OCI-LY7 (cell line): ENCODE results near the gene CNDP2. TPM values are rescaled to one million over a fixed set of nuclear protein-coding genes. Genes with fewer than 3 reads are reported as not detected.

ENCODE experiments used
- BruUV-seq: library from RNA; stranded (reverse); fragments of 400-500 nt; replicated peaks from 2 replicates; lab custom pipeline; 2021; lab: Mats Ljungman, UMichigan
- CTCF ChIA-PET: fragments of 300-600 bp; sonication (Branson Sonifier 250); formaldehyde crosslinking; loops from one replicate; lab custom pipeline; 2022; ENCODE audit warnings: antibody characterized with exemption; ENCODE audit not compliant: unreplicated experiment; lab: Charles Lee
- POLR2A ChIA-PET: fragments of 300-600 bp; sonication (Branson Sonifier 250); formaldehyde crosslinking; loops from one replicate; lab custom pipeline; 2022; ENCODE audit warnings: antibody characterized with exemption; lab: Charles Lee
- DNase-seq: peaks from one replicate; pipeline ENCODE4 v3.0.0-alpha.2; 2015; ENCODE audit warnings: low spot score
- H2AFZ ChIP-seq: fragments of 200-600 bp; sonication (generic), shearing (Covaris generic); 2 replicates; pipeline ENCODE4 v1.6.1; 2014; ENCODE audit warnings: mild to moderate bottlenecking, antibody characterized with exemption, low read length, moderate library complexity
- H3K27ac ChIP-seq: fragments of 200-600 bp; sonication (generic); 2 replicates; pipeline ENCODE4 v1.5.1; 2014; ENCODE audit warnings: mixed run types, low read depth, mild to moderate bottlenecking, moderate library complexity, low read length, inconsistent platforms; ENCODE audit not compliant: poor library complexity, severe bottlenecking
- H3K36me3 ChIP-seq: fragments of 200-600 bp; sonication (generic); 2 replicates; pipeline ENCODE4 v1.6.1; 2014; ENCODE audit warnings: mild to moderate bottlenecking, antibody characterized with exemption, low read length, moderate library complexity, mixed read lengths; ENCODE audit not compliant: insufficient read depth
- H3K4me1 ChIP-seq: fragments of 200-600 bp; sonication (generic); 2 replicates; pipeline ENCODE4 v1.5.1; 2014; ENCODE audit warnings: mild to moderate bottlenecking, low read length; ENCODE audit not compliant: insufficient read depth, poor library complexity, severe bottlenecking
- H3K4me2 ChIP-seq: fragments of 200-600 bp; sonication (generic); 2 replicates; pipeline ENCODE4 v1.6.1; 2014; ENCODE audit warnings: mild to moderate bottlenecking, low read length
- H3K4me3 ChIP-seq: fragments of 200-600 bp; sonication (generic); 2 replicates; pipeline ENCODE4 v1.5.1; 2014; ENCODE audit warnings: mild to moderate bottlenecking, low read depth, low read length; ENCODE audit not compliant: poor library complexity, severe bottlenecking
- H3K79me2 ChIP-seq: fragments of 200-600 bp; sonication (generic); 2 replicates; pipeline ENCODE4 v1.6.1; 2016; ENCODE audit warnings: low read depth, mild to moderate bottlenecking, low read length, moderate library complexity, mixed read lengths; ENCODE audit not compliant: insufficient read depth
- H3K9me2 ChIP-seq: fragments of 200-600 bp; sonication (generic); 2 replicates; pipeline ENCODE4 v1.6.1; 2016; ENCODE audit warnings: mild to moderate bottlenecking, low read length, mixed read lengths; ENCODE audit not compliant: insufficient read depth
- H3K9me3 ChIP-seq: fragments of 200-600 bp; sonication (generic); 2 replicates; pipeline ENCODE4 v1.6.1; 2014; ENCODE audit warnings: mild to moderate bottlenecking, mixed run types, low read length, mixed read lengths
- H4K20me1 ChIP-seq: fragments of 200-600 bp; sonication (generic); 2 replicates; pipeline ENCODE4 v1.6.1; 2014; ENCODE audit warnings: mild to moderate bottlenecking, antibody characterized with exemption, low read length, moderate library complexity, mixed read lengths; ENCODE audit not compliant: insufficient read depth
- EZH2phosphoT487 ChIP-seq: fragments of 200-600 bp; sonication (generic); IDR thresholded peaks from 2 replicates; pipeline ENCODE4 v1.6.1; 2018; ENCODE audit warnings: low read depth, borderline replicate concordance, mild to moderate bottlenecking, mixed run types, antibody characterized with exemption, low read length, moderate library complexity, mixed read lengths
- intact Hi-C: fragments of 100-400 bp; cut with micrococcal nuclease; formaldehyde crosslinking; loops from one replicate; pipeline ENCODE4 v1.10.0; 2022; ENCODE audit not compliant: unreplicated experiment
- total RNA-seq, 2 experiments: library from RNA; depleted of rRNA in 1 of 2; stranded (reverse); fragments of >200 nt in 1 of 2; shearing (Covaris generic) in 1 of 2; gene quantifications; 2 replicates each; pipeline ENCODE4 v1.2.3, GENCODE V29; 2014 to 2022
- TF ChIP-seq, protein P1 (sequence below): fragments of 200-600 bp; sonication (generic); conservative IDR thresholded peaks from 2 replicates; pipeline ENCODE4 v1.5.1; 2014; ENCODE audit warnings: mild to moderate bottlenecking, antibody characterized with exemption, low read length, moderate library complexity, mixed read lengths

The CNDP2 gene
- total RNA-seq, 2 experiments from 2014 or later = 28.5 to 94.8 TPM

DNA sequence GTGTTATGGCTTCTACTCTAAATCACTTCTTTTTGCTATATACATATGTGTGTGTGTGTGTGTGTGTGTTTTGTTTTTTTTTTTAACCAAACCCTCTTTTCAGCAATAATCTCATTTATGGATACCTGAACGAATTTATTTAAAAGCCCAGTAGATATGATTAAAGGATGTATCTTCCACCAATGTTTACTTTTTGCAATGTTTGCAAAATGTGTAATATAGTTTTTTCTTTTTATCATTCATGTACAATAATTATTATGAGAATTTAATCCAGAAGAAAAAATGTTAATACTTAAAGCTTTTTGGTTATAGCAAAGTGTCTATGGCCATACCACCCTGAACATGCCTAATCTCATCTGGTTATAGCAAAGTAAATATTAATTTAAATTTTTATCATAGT is 1.6 kb upstream of the CNDP2 start:
- Histone ChIP-seq H3K9me3 (no peaks in the 10 kb centered on the region), H3K4me2 (no peak overlapping the region), H3K27ac (no peak overlapping the region), H3K79me2 (peaks cover 22% of the 10 kb centered on the region; the same call in 1 of the 2 replicates), H3K36me3 (no peaks in the 10 kb centered on the region), H3K9me2 (no peaks in the 10 kb centered on the region), H4K20me1 (no peaks in the 10 kb centered on the region), H3K4me3 (no peak overlapping the region), H2AFZ (no peak overlapping the region), H3K4me1 (peaks cover 23% of the 10 kb centered on the region)
- CTCF ChIA-PET = no interaction called here
- no peak for TF ChIP-seq EZH2phosphoT487
- TF ChIP-seq, protein P1, sequence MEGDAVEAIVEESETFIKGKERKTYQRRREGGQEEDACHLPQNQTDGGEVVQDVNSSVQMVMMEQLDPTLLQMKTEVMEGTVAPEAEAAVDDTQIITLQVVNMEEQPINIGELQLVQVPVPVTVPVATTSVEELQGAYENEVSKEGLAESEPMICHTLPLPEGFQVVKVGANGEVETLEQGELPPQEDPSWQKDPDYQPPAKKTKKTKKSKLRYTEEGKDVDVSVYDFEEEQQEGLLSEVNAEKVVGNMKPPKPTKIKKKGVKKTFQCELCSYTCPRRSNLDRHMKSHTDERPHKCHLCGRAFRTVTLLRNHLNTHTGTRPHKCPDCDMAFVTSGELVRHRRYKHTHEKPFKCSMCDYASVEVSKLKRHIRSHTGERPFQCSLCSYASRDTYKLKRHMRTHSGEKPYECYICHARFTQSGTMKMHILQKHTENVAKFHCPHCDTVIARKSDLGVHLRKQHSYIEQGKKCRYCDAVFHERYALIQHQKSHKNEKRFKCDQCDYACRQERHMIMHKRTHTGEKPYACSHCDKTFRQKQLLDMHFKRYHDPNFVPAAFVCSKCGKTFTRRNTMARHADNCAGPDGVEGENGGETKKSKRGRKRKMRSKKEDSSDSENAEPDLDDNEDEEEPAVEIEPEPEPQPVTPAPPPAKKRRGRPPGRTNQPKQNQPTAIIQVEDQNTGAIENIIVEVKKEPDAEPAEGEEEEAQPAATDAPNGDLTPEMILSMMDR = no peak
- BruUV-seq = no TSS peak
- intact Hi-C loops = loop anchor here (5.0 kb wide), 1 partner anchor 142 kb away; no protein-coding TSS in a partner anchor
- no peak for DNase-seq
- POLR2A ChIA-PET = no interaction called here

DNA sequence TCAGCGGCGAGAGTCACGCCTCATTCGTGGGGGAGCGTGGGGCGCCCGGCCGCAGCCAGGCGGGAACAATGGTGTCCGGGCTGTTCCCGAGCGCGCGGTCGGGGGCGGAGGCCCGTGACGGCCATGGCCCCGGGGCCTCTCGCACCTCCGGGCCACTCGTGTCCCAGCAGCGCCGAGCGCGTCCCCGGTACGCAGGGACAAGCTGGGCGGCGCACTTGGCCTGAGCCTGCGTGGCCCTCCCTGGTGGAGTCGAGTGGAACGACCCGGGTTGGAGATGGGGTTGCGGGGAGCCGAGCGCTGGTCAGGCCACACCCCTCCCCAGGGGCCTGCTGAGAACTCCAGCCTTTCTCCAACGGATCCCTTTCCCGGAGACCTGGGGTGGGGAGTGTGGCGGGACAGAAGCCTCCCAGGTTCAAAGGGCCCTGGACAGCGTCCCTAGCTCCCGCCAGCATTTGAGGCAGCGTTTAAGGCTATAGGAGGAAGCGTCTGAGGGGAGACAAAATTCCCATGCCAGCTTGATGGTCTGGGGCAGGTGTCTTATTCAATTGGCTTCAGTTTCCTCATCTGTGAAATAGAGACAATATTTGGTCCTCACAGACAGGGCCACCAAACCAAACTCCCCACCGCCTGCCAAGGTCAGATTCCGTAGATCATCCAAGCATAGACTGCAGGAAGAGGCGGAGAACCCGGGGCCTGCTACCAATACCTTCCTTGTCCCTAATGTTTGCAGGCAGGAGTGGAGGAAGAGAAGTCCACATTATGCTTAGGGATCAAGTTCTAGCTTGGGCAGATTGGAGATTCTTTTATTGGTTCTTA is 553 bp downstream of the CNDP2 start:
- H3K4me1 ChIP-seq = peaks cover 28% of the 10 kb centered on the region
- peak; percentile 17 for DNase-seq
- CTCF ChIA-PET = no interaction called here

More for the DNA sequence above, 553 bp downstream of the CNDP2 start:
- peak overlapping the region; percentile 30 for H3K27ac ChIP-seq
- peak overlapping the region; percentile 73 for H3K4me2 ChIP-seq
- no peaks in the 10 kb centered on the region for H4K20me1 ChIP-seq
- TF ChIP-seq, protein P1 = no peak
- TF ChIP-seq EZH2phosphoT487 = no peak
- H3K79me2 ChIP-seq = peaks cover 37% of the 10 kb centered on the region
- H3K9me2 ChIP-seq = no peaks in the 10 kb centered on the region
- H3K4me3 ChIP-seq = peak overlapping the region; percentile 89
- intact Hi-C loops = loop anchor here (5.0 kb wide), 3 partner anchors 101 to 716 kb away; partner anchors contain the start of genes TSHZ1 and ZNF407
- H2AFZ ChIP-seq = 0 out of 2 replicates have a peak overlapping the region, but pooled peaks have one; percentile 46
- no TSS peak for BruUV-seq
- POLR2A ChIA-PET = interaction anchor here (0.6 to 1.5 kb wide), 2 partner anchors 26 to 298 kb away, joined by 3 to 4 read pairs; no protein-coding TSS in a partner anchor
- no peaks in the 10 kb centered on the region for H3K9me3 ChIP-seq
- H3K36me3 ChIP-seq = peaks cover 8% of the 10 kb centered on the region; the same call in 1 of the 2 replicates
